Measurements from ENCODE around the gene ROBO1. TPM values are rescaled to one million over a fixed set of nuclear protein-coding genes. Genes with fewer than 3 reads are reported as not detected.

Gene ROBO1
- total and polyA plus RNA-seq, 2 donors (not counting 1 experiment from before 2014, with no cell fraction given) = 0.27 to 3.2 TPM

DNA sequence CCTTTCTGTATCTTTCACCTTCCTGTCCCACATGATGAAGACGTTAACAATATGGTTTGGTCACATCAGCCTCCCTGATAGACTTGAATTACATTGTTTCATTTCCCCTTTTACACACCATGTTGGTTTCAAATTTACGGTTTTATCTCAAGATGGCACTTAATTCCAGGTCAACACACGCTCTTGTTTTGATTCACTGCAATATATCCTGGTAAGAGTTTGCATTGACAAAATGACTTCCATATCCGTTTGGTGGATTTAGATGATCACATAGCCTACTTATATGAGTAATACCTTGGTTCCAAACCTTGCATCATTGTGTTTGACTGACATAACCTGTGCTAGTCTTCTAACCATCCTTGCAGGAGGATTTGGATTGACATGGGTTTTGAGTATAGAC is 499.4 kb downstream of the ROBO1 start:
- H3K4me3 ChIP-seq (ENCODE audit: control extremely low read depth in 1 of 5, extremely low read depth in 1 of 5, insufficient read depth in 1 of 5, low read depth in 2 of 5, low read length in 4 of 5) = no peak overlapping the region
- no peaks in the 10 kb centered on the region for H3K79me2 ChIP-seq (ENCODE audit: control insufficient read depth, insufficient read depth, low read length)
- no peaks in the 10 kb centered on the region for H3K27me3 Mint-ChIP-seq
- no peaks in the 10 kb centered on the region for H3K4me1 ChIP-seq (ENCODE audit: control insufficient read depth in 2 of 2, insufficient read depth in 2 of 2, low read length in 2 of 2)
- WGBS (ENCODE audit: insufficient coverage) = no CpG with 5 or more reads among the region's 4 CpGs
- intact Hi-C loops (cut with micrococcal nuclease) = no loop called here
- ATAC-seq (ENCODE audit: low read depth) (no peak), DNase-seq (no peak)
- H3K9me3 Mint-ChIP-seq (ENCODE audit: insufficient read depth) = peaks cover 2% of the 10 kb centered on the region
- no peak overlapping the region for H3K27ac ChIP-seq (ENCODE audit: low read length in 2 of 2)
- no peak overlapping the region for H3K27ac Mint-ChIP-seq
- no peaks in the 10 kb centered on the region for H3K27me3 ChIP-seq (replicated peaks in 1 of 4; ENCODE audit: control extremely low read depth in 1 of 4, control insufficient read depth in 3 of 4, insufficient read depth in 4 of 4, low read length in 3 of 4)
- ChIA-PET POLR2A (no interaction called here), CTCF (no interaction called here)
- no peak for TF ChIP-seq EZH2 (IDR thresholded peaks at IDR 0.05; ENCODE audit: borderline replicate concordance, insufficient read depth, low read depth, low read length, poor library complexity, severe bottlenecking)
- TF ChIP-seq, protein P1, sequence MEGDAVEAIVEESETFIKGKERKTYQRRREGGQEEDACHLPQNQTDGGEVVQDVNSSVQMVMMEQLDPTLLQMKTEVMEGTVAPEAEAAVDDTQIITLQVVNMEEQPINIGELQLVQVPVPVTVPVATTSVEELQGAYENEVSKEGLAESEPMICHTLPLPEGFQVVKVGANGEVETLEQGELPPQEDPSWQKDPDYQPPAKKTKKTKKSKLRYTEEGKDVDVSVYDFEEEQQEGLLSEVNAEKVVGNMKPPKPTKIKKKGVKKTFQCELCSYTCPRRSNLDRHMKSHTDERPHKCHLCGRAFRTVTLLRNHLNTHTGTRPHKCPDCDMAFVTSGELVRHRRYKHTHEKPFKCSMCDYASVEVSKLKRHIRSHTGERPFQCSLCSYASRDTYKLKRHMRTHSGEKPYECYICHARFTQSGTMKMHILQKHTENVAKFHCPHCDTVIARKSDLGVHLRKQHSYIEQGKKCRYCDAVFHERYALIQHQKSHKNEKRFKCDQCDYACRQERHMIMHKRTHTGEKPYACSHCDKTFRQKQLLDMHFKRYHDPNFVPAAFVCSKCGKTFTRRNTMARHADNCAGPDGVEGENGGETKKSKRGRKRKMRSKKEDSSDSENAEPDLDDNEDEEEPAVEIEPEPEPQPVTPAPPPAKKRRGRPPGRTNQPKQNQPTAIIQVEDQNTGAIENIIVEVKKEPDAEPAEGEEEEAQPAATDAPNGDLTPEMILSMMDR (IDR thresholded peaks at IDR 0.05) = no peak
- no peak overlapping the region for H3K4me3 Mint-ChIP-seq
- no peaks in the 10 kb centered on the region for H4K20me1 ChIP-seq (ENCODE audit: control insufficient read depth, insufficient read depth, low read length, poor library complexity, severe bottlenecking)
- no peak overlapping the region for H3K4me2 ChIP-seq (replicated peaks; ENCODE audit: low read depth, low read length, poor library complexity, severe bottlenecking)
- H3K36me3 ChIP-seq (replicated peaks in 1 of 2; ENCODE audit: control extremely low read depth in 1 of 2, control insufficient read depth in 1 of 2, extremely low read depth in 1 of 2, insufficient read depth in 2 of 2, low read length in 1 of 2) = no peaks in the 10 kb centered on the region
- no peaks in the 10 kb centered on the region for H3K4me1 Mint-ChIP-seq
- H3K9me3 ChIP-seq (ENCODE audit: control extremely low read depth in 1 of 3, control insufficient read depth in 2 of 3, insufficient read depth in 1 of 3, low read length in 2 of 3) = no peaks in the 10 kb centered on the region
- no peak overlapping the region for H3K9ac ChIP-seq (ENCODE audit: low read length)
- no peak overlapping the region for H2AFZ ChIP-seq (ENCODE audit: insufficient read depth, low read depth, low read length, poor library complexity, severe bottlenecking)

DNA sequence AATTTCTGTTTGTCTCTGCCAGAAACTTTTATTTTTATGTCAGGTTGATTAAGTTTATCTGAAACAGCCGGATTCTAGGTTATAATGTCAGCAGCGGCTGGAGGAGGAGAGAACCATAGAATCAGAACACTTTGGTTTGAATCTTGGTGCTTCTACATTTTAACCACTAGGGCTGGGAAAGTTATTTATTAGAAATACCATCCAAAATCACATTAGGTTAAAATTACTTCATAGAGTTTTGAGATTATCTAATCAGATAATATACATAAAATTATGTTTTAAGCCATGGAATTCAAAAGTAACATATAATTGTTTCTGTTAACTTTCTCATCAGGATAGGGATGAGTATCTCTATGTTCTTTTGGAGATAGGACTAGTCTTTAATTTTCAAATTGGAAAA is 502.9 kb downstream of the ROBO1 start:
- Mint-ChIP-seq H3K4me3 (no peak overlapping the region), H3K4me1 (no peaks in the 10 kb centered on the region), H3K27me3 (no peaks in the 10 kb centered on the region), H3K27ac (no peak overlapping the region), H3K9me3 (ENCODE audit: insufficient read depth) (peaks cover 2% of the 10 kb centered on the region)
- Histone ChIP-seq H3K4me3 (ENCODE audit: control extremely low read depth in 1 of 5, extremely low read depth in 1 of 5, insufficient read depth in 1 of 5, low read depth in 2 of 5, low read length in 4 of 5) (no peak overlapping the region), H4K20me1 (ENCODE audit: control insufficient read depth, insufficient read depth, low read length, poor library complexity, severe bottlenecking) (no peaks in the 10 kb centered on the region), H3K79me2 (ENCODE audit: control insufficient read depth, insufficient read depth, low read length) (no peaks in the 10 kb centered on the region), H2AFZ (ENCODE audit: insufficient read depth, low read depth, low read length, poor library complexity, severe bottlenecking) (no peak overlapping the region), H3K27me3 (replicated peaks in 1 of 4; ENCODE audit: control extremely low read depth in 1 of 4, control insufficient read depth in 3 of 4, insufficient read depth in 4 of 4, low read length in 3 of 4) (no peaks in the 10 kb centered on the region), H3K9ac (ENCODE audit: low read length) (no peak overlapping the region), H3K9me3 (ENCODE audit: control extremely low read depth in 1 of 3, control insufficient read depth in 2 of 3, insufficient read depth in 1 of 3, low read length in 2 of 3) (no peaks in the 10 kb centered on the region), H3K36me3 (replicated peaks in 1 of 2; ENCODE audit: control extremely low read depth in 1 of 2, control insufficient read depth in 1 of 2, extremely low read depth in 1 of 2, insufficient read depth in 2 of 2, low read length in 1 of 2) (no peaks in the 10 kb centered on the region), H3K4me2 (replicated peaks; ENCODE audit: low read depth, low read length, poor library complexity, severe bottlenecking) (no peak overlapping the region), H3K4me1 (ENCODE audit: control insufficient read depth in 2 of 2, insufficient read depth in 2 of 2, low read length in 2 of 2) (no peaks in the 10 kb centered on the region), H3K27ac (ENCODE audit: low read length in 2 of 2) (no peak overlapping the region)
- no CpG with 5 or more reads among the region's 2 CpGs for WGBS (ENCODE audit: insufficient coverage)
- DNase-seq (no peak), ATAC-seq (ENCODE audit: low read depth) (no peak)
- intact Hi-C loops (cut with micrococcal nuclease) = no loop called here
- CTCF ChIA-PET = no interaction called here
- TF ChIP-seq, protein P1 (IDR thresholded peaks at IDR 0.05) = no peak
- TF ChIP-seq EZH2 (IDR thresholded peaks at IDR 0.05; ENCODE audit: borderline replicate concordance, insufficient read depth, low read depth, low read length, poor library complexity, severe bottlenecking) = no peak
- POLR2A ChIA-PET = no interaction called here

All from B cell (primary cell).